GM20000 (cell line): Measurements from ENCODE around the gene CYSLTR2.
A peak's percentile ranks its signal among the peaks of the same experiment; 100 is the strongest.

Experiments
- DNase-seq: peaks from one replicate; pipeline ENCODE4 v3.0.0; 2012; ENCODE audit warnings: low spot score
- CTCF ChIP-seq: IDR thresholded peaks from 2 replicates; pipeline ENCODE4 v1.5.1; 2012; ENCODE audit warnings: mild to moderate bottlenecking, control low read depth; ENCODE audit errors: extremely low read depth, missing control alignments

Gene CYSLTR2

GRCh38 chr13:48749699-48750473 is 96.2 kb downstream of the CYSLTR2 start:
- TF ChIP-seq CTCF, result peak; percentile 47
- DNase-seq, result peak; percentile 63

- TF ChIP-seq CTCF, result no peak
- no peak for DNase-seq
Observed at GRCh38 chr13:48750588-48751383, 97.1 kb downstream of the CYSLTR2 start.

DNA sequence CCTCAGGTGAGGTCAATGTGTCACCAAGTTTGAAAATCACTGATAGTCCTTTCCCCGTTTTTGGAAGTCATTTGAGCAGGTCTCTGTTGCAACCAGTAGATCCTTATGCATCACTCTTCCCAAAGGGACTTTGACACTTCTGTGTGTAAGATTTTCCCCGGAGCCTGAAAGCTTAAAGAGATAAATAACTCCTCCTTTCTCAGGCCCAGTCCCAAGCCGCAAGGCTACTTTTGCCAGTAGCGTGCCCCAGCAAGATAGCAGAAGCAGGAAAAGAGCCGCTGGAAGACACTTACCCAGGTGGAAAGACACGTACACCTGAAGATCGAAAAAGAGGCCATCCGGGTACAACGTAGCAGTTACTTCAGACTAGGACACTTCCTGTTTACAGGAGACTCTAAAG is 106.9 kb downstream of the CYSLTR2 start:
- no peak for TF ChIP-seq CTCF
- no peak for DNase-seq
